D341Med (cell line): ENCODE data around the gene ACTA1.
"Not testable (repeated sequence)": the region's sequence is repeated elsewhere in the genome, so short reads cannot be mapped to it uniquely, and the experiment has no call there.

ENCODE experiments used
- DNase-seq: peaks from one replicate; pipeline ENCODE4 v3.0.0; 2012; ENCODE audit warnings: low spot score

Gene ACTA1

GRCh38 chr1:229409616-229410369 lies 24.1 kb downstream of the ACTA1 start:
- DNase-seq: peak; percentile 43

DNA sequence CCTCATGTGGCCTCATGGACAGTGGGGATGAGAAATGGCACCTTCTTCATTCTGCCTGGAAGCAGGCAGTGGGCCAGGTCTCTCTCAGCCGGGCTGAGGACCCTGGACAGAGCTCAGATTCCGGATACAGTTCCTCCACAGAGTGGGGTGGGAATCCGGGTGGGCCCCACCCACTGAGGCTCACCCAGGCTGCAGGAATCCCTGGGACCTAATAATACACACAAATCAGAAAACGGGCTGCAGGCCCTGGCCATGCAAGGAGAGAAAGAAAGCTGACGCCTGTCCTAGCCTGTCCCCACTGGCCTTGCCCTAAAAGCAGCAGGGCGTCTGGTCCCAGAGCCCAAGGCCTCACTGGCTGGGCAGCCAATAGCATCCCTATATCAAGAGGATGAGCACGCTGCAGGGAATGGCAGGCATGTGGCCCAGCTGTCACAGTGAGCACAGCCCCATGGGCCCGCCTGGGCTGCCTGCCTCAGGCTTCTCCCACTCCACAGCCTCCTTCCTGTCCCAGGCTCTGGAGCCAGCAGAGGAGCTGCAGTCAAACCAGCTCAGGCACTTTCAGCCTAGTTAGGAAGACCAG lies 25.3 kb downstream of the ACTA1 start:
- peak; percentile 51 for DNase-seq

GRCh38 chr1:229407206-229408026 lies 26.5 kb downstream of the ACTA1 start:
- peak; percentile 27 for DNase-seq

GRCh38 chr1:229406798-229407197 lies 27.1 kb downstream of the ACTA1 start:
- DNase-seq: peak; percentile 8

- peak; percentile 18 for DNase-seq
Measured at GRCh38 chr1:229403573-229403972, 30.3 kb downstream of the ACTA1 start.

GRCh38 chr1:229402993-229403392 lies 30.9 kb downstream of the ACTA1 start:
- DNase-seq: peak; percentile 24

GRCh38 chr1:229402329-229402728 lies 31.6 kb downstream of the ACTA1 start:
- peak; percentile 7 for DNase-seq

DNA sequence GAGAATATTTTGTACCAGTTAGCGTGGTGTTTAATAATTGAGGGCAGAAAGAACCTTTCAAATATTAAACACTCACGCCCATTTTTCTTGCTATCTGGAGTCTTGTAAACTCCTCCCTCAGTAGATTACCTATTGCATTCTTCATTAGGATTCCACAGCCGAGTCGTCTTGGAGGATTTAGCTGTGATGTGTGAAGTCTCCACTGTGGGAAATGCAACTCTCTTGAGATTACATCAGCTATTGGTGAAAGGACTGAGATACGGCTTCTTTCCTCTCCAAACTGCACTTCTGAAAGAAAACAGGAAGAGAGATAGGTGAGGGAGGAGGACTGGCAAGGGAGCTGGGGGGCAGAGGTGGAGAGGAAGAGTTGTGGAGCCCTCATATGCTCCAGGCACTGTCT lies 36.1 kb downstream of the ACTA1 start:
- DNase-seq: peak; percentile 12

- DNase-seq: peak; percentile 18
Measured at GRCh38 chr1:229396585-229397206, 37.2 kb downstream of the ACTA1 start.

DNA sequence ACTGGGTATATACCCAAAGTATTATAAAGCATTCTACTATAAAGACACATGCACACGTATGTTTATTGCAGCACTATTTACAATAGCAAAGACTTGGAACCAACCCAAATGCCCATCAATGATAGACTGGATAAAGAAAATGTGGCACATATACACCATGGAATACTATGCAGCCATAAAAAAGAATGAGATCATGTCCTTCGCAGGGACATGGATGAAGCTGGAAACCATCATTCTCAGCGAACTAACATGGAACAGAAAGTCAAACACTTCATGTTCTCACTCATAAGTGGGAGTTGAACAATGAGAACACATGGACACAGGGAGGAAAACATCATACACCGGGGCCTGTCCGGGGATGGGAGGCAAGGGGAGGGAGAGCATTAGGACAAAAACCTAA lies 39.4 kb downstream of the ACTA1 start:
- DNase-seq: not testable (repeated sequence)

GRCh38 chr1:229392936-229393335 lies 41.0 kb downstream of the ACTA1 start:
- DNase-seq: no peak

- DNase-seq: no peak
Measured at GRCh38 chr1:229390130-229390529, 43.8 kb downstream of the ACTA1 start.

DNA sequence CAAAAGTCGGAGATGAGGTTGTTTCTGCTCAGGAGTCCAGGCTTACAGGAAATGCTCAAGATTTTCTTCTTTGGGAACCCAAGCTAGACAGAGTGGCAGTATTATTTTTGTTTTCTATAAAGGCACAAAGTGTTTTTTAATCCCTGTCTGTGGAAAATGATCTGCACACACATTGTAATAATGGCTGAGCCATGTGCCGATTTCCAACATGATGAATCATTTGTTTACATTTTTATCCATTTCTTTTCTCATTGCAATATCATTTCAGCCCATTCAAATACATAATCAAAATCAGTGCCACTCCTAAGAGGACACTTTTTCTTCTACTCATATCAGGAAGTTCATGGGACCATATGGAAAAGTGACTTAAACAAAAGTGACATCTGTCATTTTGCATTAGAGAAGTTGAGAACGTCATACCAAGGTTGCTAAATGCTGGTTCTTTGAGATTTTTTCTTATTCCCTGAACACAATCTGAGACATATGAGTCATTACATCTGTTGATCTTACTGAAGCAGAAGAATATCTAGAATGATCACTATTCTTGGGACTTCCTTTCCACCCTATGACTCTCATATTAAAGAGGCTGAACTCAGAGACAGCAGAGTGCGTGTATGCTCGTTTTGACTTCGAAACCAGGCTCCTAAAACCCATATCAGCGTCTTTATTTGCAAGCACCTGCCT lies 44.9 kb downstream of the ACTA1 start:
- no peak for DNase-seq

- DNase-seq: no peak
Measured at GRCh38 chr1:229385853-229386456, 47.9 kb downstream of the ACTA1 start.

DNA sequence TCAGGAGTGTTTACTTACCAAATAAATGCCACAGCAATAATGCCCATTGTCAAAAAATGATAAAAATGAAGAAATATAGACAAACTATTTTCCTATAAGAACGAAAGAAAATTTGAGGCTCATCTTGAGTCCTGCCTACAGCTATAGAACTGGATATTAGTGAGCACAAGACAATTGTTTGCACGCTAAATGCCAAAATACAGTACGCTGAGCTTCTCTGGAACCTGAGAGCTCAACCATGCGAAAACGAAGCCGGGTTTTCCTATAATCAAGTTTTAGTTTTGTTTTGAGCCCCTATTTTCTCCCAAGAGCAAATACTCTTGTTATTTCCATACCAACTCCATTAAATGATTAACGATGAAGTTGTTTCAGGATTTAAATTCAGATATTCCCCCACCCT lies 49.1 kb downstream of the ACTA1 start:
- no peak for DNase-seq

- no peak for DNase-seq
Measured at GRCh38 chr1:229383961-229384360, 49.9 kb downstream of the ACTA1 start.

- no peak for DNase-seq
Measured at GRCh38 chr1:229383188-229383587, 50.7 kb downstream of the ACTA1 start.
